GM10266 (cell line): ENCODE measurements around the gene TRIM26.

Experiments used
- DNase-seq: peaks from one replicate; pipeline ENCODE4 v3.0.0; 2012; ENCODE audit errors: extremely low spot score
- CTCF ChIP-seq: IDR thresholded peaks from 2 replicates; pipeline ENCODE4 v1.5.1; 2012; ENCODE audit warnings: mild to moderate bottlenecking, low read depth; ENCODE audit not compliant: control insufficient read depth, insufficient read depth; ENCODE audit errors: missing control alignments

Gene TRIM26

DNA sequence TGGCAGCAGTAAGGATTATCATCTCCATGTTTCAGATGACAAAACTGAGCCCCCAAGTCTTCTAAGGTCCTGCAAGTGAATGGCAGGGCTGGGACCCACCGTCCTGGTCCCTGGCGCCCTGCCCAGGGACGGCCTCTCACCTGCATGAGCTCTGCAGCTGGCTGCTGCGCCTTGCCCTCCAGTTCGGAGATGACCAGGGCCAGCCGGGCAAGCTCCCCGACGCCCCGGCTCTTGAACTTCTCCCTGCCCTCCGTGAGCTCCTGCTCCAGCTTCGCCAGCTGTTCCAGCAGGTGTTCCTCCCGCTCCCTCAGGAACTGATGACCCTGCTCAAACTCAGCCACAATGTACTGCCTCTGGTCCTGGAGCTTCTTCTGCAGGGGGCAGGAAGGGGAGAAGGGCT, 16.8 kb downstream of the TRIM26 start:
- no peak for DNase-seq

DNA sequence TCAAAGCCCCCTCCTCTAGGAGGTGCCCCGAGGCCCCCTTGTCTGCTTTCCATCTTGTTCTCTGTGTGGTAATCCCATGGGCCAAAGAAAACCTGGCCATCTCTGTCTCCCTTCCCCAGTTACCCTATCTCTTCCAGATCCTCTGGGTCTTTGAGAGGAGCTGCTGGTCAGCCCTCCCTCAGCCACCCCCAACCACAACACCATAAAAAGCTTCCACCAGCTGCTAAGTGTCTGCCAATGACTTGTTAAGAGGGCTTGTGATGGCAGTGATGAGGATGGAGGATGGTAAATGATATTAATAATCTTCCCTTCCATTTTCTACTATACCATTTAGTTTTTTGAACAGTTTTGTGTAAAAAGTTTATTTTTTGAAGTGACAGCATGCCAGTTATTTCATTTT, 17.3 kb downstream of the TRIM26 start:
- no peak for DNase-seq
- no peak for TF ChIP-seq CTCF

More for the DNA sequence above, 16.8 kb downstream of the TRIM26 start:
- no peak for TF ChIP-seq CTCF

- TF ChIP-seq CTCF: no peak
- DNase-seq: no peak
Measured at GRCh38 chr6:30194797-30195690, 18.2 kb downstream of the TRIM26 start.

DNA sequence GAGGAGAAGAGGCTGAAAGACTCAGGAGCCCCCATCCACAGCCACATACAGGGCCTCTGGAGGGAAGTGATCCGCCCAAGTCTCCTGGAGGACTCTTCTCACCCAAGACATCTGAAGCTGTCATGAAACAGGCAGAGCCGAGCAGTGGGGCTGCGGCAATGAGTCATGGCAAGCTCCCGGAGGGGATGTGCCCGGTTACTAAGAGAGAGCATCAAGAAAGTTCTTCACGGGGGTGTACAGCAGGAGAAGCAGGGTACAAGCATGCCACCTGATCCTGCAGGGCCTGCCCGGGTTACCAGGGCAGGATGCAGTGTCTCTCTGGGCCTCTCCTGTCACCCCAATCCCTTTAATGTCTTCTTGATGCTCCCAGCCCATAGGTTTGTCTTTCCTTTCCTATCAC, 21.1 kb downstream of the TRIM26 start:
- TF ChIP-seq CTCF: no peak
- DNase-seq: no peak

DNA sequence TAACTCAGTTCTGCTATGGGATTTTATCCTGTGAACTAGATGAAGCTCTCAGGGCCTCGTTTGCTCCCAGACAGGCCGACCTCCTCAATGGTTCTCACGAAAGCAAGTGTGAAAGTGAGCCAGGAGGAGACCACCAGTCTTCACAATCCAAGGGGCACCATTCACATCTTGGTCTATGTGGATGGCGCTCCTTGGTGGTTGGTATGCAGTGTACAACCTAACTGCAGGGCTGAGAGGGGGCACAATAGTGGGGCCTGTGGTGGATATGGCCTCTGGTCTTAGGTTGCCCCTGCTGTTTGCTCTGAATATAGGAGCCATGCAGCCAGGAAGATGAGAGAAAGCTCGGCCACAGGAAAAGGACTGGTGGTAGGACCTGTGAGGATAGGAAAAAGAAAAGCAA, 24.7 kb downstream of the TRIM26 start:
- DNase-seq: no peak
- no peak for TF ChIP-seq CTCF

DNA sequence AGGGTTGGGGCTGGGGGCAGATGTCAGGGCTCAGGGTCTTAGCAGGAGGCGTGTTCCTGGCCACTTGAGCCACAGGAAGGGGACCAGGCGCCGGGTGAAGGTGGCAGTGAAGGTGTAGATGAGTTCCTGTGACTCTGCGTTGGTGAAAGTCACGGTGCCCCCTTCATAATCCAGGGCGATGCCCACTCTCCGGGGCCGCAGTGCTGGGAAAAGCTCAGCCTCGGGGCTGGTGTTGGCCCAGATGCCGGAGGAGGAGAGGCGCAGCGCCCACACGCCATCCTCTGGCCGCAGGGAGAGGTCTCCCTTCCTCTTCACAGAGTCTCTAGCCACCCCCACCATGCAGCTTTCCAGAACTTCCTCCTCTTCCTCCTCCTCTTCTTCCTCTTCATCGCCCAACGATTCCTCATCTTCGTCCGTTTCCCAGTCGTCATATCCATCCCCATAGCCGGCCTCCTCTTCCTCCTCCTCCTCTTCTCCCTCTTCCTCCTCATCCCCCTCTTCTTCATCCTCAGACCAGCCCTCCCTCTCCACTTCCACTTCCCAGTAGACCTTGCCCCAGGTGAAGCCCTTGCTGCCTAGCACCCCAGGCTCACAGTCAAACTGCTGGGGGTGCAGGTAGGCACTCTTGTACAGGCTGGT, 27.2 kb downstream of the TRIM26 start:
- TF ChIP-seq CTCF: no peak
- no peak for DNase-seq

DNA sequence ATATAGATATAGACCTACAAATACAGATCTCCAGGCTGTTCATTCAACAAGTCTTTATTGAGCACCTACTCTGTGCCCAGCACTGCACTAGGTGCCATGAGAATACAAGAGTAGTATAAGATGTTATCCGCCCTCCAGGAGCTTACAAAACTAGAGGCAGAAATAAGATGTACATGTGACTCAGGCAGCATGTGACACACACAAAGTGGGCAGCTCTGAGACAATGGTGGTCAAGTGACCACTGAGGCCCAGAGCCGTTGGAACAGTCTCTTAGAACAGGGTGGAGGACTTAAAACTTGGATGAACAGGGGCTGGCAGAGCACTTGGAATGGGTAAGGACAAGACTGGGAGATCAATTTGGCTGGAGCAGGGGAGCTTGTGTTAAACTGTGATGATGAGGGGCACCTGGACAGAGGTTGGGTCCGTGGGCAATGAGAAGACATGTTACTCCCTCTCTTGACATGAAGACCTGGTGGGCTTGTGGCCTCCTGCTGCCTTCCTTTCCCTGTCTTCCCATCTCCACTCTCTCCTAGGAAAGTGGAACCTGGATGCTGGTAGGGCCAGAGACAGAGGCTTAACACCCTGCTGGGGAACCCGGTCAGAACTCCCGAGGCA, 28.7 kb downstream of the TRIM26 start:
- TF ChIP-seq CTCF: no peak
- DNase-seq: no peak
